Measurements from ENCODE around the gene KREMEN1.

KREMEN1 gene

GRCh38 chr22:29158546-29158945, 85.7 kb downstream of the KREMEN1 start:
- H3K4me1 ChIP-seq (ENCODE audit: control insufficient read depth in 1 of 2, insufficient read depth in 2 of 2, low read length in 2 of 2) = peaks cover 4 to 6% of the 10 kb centered on the region in 2 donors
- no peaks in the 10 kb centered on the region for H3K27me3 ChIP-seq (ENCODE audit: low read depth, low read length)
- H3K4me3 ChIP-seq (ENCODE audit: low read depth in 1 of 2, low read length in 2 of 2) = no peak overlapping the region
- no peaks in the 10 kb centered on the region for H3K36me3 ChIP-seq (ENCODE audit: control insufficient read depth in 1 of 2, insufficient read depth in 2 of 2, low read length in 2 of 2)
- no peak overlapping the region for H3K27ac ChIP-seq (ENCODE audit: low read length)
- H3K9me3 ChIP-seq (ENCODE audit: control insufficient read depth in 1 of 2, low read length in 2 of 2) = no peaks in the 10 kb centered on the region

GRCh38 chr22:29163808-29164207, 91.0 kb downstream of the KREMEN1 start:
- H3K4me3 ChIP-seq (ENCODE audit: low read depth in 1 of 2, low read length in 2 of 2) = no peak overlapping the region
- H3K9me3 ChIP-seq (ENCODE audit: control insufficient read depth in 1 of 2, low read length in 2 of 2) = no peaks in the 10 kb centered on the region
- no peaks in the 10 kb centered on the region for H3K36me3 ChIP-seq (ENCODE audit: control insufficient read depth in 1 of 2, insufficient read depth in 2 of 2, low read length in 2 of 2)
- H3K4me1 ChIP-seq (ENCODE audit: control insufficient read depth in 1 of 2, insufficient read depth in 2 of 2, low read length in 2 of 2) = no peaks in the 10 kb centered on the region
- H3K27ac ChIP-seq (ENCODE audit: low read length) = no peak overlapping the region
- H3K27me3 ChIP-seq (ENCODE audit: low read depth, low read length) = no peaks in the 10 kb centered on the region

GRCh38 chr22:29165321-29166060, 92.7 kb downstream of the KREMEN1 start:
- no peak overlapping the region for H3K4me3 ChIP-seq (ENCODE audit: low read depth in 1 of 2, low read length in 2 of 2)
- H3K36me3 ChIP-seq (ENCODE audit: control insufficient read depth in 1 of 2, insufficient read depth in 2 of 2, low read length in 2 of 2) = no peaks in the 10 kb centered on the region
- no peaks in the 10 kb centered on the region for H3K9me3 ChIP-seq (ENCODE audit: control insufficient read depth in 1 of 2, low read length in 2 of 2)
- H3K4me1 ChIP-seq (ENCODE audit: control insufficient read depth in 1 of 2, insufficient read depth in 2 of 2, low read length in 2 of 2) = no peaks in the 10 kb centered on the region
- no peaks in the 10 kb centered on the region for H3K27me3 ChIP-seq (ENCODE audit: low read depth, low read length)
- H3K27ac ChIP-seq (ENCODE audit: low read length) = no peak overlapping the region

DNA sequence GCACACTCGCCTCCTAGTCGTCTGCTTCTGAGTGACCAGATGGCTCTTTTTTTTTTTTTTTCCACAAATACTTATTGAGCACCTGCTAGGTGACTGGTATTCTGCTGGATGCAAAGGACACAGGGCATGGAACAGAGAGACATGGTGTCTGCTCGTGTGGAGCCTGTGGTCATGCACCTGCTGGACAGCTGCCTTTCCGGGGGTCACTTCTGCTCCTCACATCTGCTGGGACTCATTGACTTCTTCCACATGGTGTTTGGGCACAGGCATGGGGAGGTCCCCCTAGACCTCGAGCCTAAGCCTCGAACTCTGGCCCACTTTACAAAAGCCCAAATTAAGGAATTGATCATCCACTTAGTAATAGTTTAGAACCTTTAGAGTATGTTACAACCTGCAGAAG, 93.3 kb downstream of the KREMEN1 start:
- no peaks in the 10 kb centered on the region for H3K4me1 ChIP-seq (ENCODE audit: control insufficient read depth in 1 of 2, insufficient read depth in 2 of 2, low read length in 2 of 2)
- no peak overlapping the region for H3K4me3 ChIP-seq (ENCODE audit: low read depth in 1 of 2, low read length in 2 of 2)
- H3K9me3 ChIP-seq (ENCODE audit: control insufficient read depth in 1 of 2, low read length in 2 of 2) = no peaks in the 10 kb centered on the region
- H3K27me3 ChIP-seq (ENCODE audit: low read depth, low read length) = no peaks in the 10 kb centered on the region
- no peaks in the 10 kb centered on the region for H3K36me3 ChIP-seq (ENCODE audit: control insufficient read depth in 1 of 2, insufficient read depth in 2 of 2, low read length in 2 of 2)
- no peak overlapping the region for H3K27ac ChIP-seq (ENCODE audit: low read length)

GRCh38 chr22:29167032-29167911, 94.4 kb downstream of the KREMEN1 start:
- no peak overlapping the region for H3K4me3 ChIP-seq (ENCODE audit: low read depth in 1 of 2, low read length in 2 of 2)
- H3K27me3 ChIP-seq (ENCODE audit: low read depth, low read length) = no peaks in the 10 kb centered on the region
- no peak overlapping the region for H3K27ac ChIP-seq (ENCODE audit: low read length)
- no peaks in the 10 kb centered on the region for H3K4me1 ChIP-seq (ENCODE audit: control insufficient read depth in 1 of 2, insufficient read depth in 2 of 2, low read length in 2 of 2)
- no peaks in the 10 kb centered on the region for H3K36me3 ChIP-seq (ENCODE audit: control insufficient read depth in 1 of 2, insufficient read depth in 2 of 2, low read length in 2 of 2)
- no peaks in the 10 kb centered on the region for H3K9me3 ChIP-seq (ENCODE audit: control insufficient read depth in 1 of 2, low read length in 2 of 2)

GRCh38 chr22:29171721-29172120, 98.9 kb downstream of the KREMEN1 start:
- Histone ChIP-seq H3K36me3 (ENCODE audit: control insufficient read depth in 1 of 2, insufficient read depth in 2 of 2, low read length in 2 of 2) (no peaks in the 10 kb centered on the region), H3K27ac (ENCODE audit: low read length) (no peak overlapping the region), H3K27me3 (ENCODE audit: low read depth, low read length) (no peaks in the 10 kb centered on the region), H3K4me3 (ENCODE audit: low read depth in 1 of 2, low read length in 2 of 2) (no peak overlapping the region), H3K4me1 (ENCODE audit: control insufficient read depth in 1 of 2, insufficient read depth in 2 of 2, low read length in 2 of 2) (no peaks in the 10 kb centered on the region), H3K9me3 (ENCODE audit: control insufficient read depth in 1 of 2, low read length in 2 of 2) (peaks cover 3 to 24% of the 10 kb centered on the region in 2 donors)

DNA sequence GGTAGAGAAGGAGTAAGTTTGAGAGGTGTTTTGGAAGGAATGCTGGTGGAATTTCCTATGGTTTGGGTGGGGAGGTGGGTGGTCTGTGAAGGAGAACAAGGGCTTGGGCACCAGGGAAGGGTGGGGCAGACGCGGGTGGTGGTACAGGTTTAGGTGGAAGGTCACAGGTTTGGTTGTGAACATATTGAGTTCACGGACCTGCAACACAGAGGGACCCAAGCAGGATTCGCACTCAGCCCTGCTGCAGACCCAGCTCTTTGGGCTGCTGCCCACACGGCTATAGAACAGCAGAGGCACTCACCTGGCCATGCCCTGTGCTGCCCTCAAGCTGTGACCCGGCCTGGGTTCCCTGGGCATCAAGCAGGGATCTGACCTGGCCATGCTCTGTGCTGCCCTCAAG, 99.4 kb downstream of the KREMEN1 start:
- H3K27me3 ChIP-seq (ENCODE audit: low read depth, low read length) = no peaks in the 10 kb centered on the region
- no peak overlapping the region for H3K4me3 ChIP-seq (ENCODE audit: low read depth in 1 of 2, low read length in 2 of 2)
- H3K27ac ChIP-seq (ENCODE audit: low read length) = no peak overlapping the region
- H3K36me3 ChIP-seq (ENCODE audit: control insufficient read depth in 1 of 2, insufficient read depth in 2 of 2, low read length in 2 of 2) = no peaks in the 10 kb centered on the region
- peaks cover 3 to 25% of the 10 kb centered on the region in 2 donors for H3K9me3 ChIP-seq (ENCODE audit: control insufficient read depth in 1 of 2, low read length in 2 of 2)
- H3K4me1 ChIP-seq (ENCODE audit: control insufficient read depth in 1 of 2, insufficient read depth in 2 of 2, low read length in 2 of 2) = no peaks in the 10 kb centered on the region

DNA sequence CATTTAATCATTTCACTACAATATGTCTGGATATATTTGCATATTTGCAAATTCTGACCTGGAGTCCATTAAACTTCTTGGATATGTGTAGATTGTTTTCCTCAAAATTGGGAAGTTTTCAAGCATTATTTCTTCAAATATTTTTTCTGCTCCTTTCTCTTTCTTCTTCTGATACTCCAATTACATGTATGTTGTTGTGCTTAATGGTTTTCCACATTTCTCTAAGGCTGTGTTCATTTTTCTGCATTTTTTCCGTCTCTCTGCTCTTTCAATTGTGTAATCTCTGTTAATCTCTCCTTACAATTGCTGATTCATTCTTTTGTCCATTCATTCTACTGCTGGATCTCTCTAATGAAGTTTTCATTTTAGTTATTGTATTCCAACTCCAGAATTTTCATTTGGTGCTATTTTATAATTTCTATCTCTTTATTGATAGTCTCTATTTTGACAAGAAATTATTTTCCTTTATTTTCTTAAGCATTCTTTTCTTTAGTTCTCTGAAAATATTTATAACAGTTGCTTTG, 102.5 kb downstream of the KREMEN1 start:
- Histone ChIP-seq H3K4me3 (ENCODE audit: low read depth in 1 of 2, low read length in 2 of 2) (no peak overlapping the region), H3K27me3 (ENCODE audit: low read depth, low read length) (no peaks in the 10 kb centered on the region), H3K27ac (ENCODE audit: low read length) (no peak overlapping the region), H3K36me3 (ENCODE audit: control insufficient read depth in 1 of 2, insufficient read depth in 2 of 2, low read length in 2 of 2) (no peaks in the 10 kb centered on the region), H3K4me1 (ENCODE audit: control insufficient read depth in 1 of 2, insufficient read depth in 2 of 2, low read length in 2 of 2) (no peaks in the 10 kb centered on the region), H3K9me3 (ENCODE audit: control insufficient read depth in 1 of 2, low read length in 2 of 2) (peaks cover 3 to 28% of the 10 kb centered on the region in 2 donors)

DNA sequence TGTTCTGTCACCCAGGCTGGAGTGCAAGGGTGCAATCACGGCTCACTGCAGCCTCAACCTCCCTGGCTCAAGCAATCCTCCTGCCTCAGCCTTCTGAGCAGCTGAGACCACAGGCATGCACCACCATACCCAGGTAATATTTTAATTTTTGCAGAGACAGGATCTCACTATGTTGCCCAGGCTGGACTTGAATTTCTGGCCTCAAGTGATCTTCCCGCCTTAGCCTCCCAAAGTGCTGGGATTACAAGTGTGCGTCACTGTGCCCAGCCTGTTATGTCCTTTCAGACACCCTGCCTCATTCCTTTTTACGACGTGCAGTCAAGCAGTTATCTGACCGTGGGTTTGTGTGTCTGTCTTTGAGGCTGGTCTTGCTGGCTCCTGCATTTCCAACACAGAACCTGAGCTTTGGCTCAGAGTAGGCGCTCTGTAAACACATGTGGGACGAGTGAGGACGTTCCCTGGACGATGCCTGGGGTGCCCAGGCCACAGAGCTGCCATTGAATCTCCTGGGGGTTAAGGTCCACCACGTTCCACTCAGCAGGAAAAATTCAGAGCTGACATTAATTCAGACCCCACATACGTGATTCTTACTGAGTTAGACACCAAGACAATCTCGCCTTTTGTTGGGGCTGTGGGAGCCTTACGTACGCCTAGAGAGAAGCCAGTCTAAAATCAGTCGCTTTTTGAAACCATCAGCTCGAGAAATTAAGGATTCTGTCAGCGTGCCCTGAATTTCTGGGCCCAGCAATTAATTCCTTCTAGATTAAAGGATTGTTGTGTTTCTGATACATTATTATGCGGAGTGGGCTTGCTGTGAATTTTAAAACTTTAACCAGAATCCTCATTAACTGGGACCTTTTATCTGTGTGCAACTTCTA, 111.4 kb downstream of the KREMEN1 start:
- Histone ChIP-seq H3K27me3 (ENCODE audit: low read depth, low read length) (no peaks in the 10 kb centered on the region), H3K9me3 (ENCODE audit: control insufficient read depth in 1 of 2, low read length in 2 of 2) (peaks cover 0 to 4% of the 10 kb centered on the region in 2 donors), H3K36me3 (ENCODE audit: control insufficient read depth in 1 of 2, insufficient read depth in 2 of 2, low read length in 2 of 2) (no peaks in the 10 kb centered on the region), H3K27ac (ENCODE audit: low read length) (no peak overlapping the region), H3K4me3 (ENCODE audit: low read depth in 1 of 2, low read length in 2 of 2) (no peak overlapping the region), H3K4me1 (ENCODE audit: control insufficient read depth in 1 of 2, insufficient read depth in 2 of 2, low read length in 2 of 2) (no peaks in the 10 kb centered on the region)

DNA sequence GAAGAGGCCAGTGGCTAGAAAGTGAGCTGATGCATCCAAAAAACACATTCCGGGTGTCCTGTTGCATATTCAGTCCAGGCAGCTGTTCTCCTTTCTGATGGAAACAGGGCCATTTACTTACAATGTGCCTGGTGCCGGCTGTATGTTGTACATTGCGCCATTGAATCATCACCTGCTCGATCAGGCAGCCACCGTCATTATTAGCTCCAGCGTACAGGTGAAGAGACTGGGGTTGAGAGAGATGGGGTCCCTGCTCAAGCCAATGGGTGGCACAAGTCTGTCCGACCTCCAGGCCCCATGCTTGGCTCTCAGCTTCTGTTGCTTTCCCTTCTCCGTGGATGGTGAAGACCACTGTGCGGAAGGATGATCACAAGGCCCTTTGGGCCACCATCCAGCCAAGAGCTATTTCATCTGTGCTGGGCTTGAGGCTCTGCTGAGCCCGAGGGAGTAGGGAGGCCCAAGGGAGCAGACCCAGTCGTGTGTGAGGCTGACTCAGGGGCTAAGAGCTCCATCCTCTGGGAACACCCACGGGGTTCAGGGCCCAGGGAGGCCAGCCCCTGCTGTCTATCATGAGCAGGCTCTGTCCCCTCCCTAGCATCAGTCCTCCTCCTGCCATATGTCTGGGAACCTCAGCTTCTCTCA, 112.1 kb downstream of the KREMEN1 start:
- no peak overlapping the region for H3K27ac ChIP-seq (ENCODE audit: low read length)
- peaks cover 0 to 1% of the 10 kb centered on the region in 2 donors for H3K9me3 ChIP-seq (ENCODE audit: control insufficient read depth in 1 of 2, low read length in 2 of 2)
- H3K36me3 ChIP-seq (ENCODE audit: control insufficient read depth in 1 of 2, insufficient read depth in 2 of 2, low read length in 2 of 2) = no peaks in the 10 kb centered on the region
- H3K27me3 ChIP-seq (ENCODE audit: low read depth, low read length) = no peaks in the 10 kb centered on the region
- no peak overlapping the region for H3K4me3 ChIP-seq (ENCODE audit: low read depth in 1 of 2, low read length in 2 of 2)
- H3K4me1 ChIP-seq (ENCODE audit: control insufficient read depth in 1 of 2, insufficient read depth in 2 of 2, low read length in 2 of 2) = no peaks in the 10 kb centered on the region

Data from muscle layer of duodenum (tissue), 2 donors.